ENCODE measurements around the gene NEU4. TPM values are rescaled to one million over a fixed set of nuclear protein-coding genes. Genes with fewer than 3 reads are reported as not detected.
"Not testable (repeated sequence)": the region's sequence is repeated elsewhere in the genome, so short reads cannot be mapped to it uniquely, and the experiment has no call there.

NEU4 gene
- polyA plus RNA-seq, 1 experiment = not detected

DNA sequence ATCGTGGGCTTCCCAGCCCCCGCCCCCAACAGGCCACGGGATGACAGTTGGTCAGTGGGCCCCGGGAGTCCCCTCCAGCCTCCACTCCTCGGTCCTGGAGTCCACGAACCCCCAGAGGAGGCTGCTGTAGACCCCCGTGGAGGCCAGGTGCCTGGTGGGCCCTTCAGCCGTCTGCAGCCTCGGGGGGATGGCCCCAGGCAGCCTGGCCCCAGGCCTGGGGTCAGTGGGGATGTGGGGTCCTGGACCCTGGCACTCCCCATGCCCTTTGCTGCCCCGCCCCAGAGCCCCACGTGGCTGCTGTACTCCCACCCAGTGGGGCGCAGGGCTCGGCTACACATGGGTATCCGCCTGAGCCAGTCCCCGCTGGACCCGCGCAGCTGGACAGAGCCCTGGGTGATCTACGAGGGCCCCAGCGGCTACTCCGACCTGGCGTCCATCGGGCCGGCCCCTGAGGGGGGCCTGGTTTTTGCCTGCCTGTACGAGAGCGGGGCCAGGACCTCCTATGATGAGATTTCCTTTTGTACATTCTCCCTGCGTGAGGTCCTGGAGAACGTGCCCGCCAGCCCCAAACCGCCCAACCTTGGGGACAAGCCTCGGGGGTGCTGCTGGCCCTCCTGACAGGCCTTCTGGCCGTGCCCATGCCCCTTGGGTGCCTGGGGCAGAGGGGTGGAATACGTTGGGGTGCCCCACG, 7.6 kb downstream of the NEU4 start:
- POLR2A ChIA-PET = no interaction called here
- no peaks in the 10 kb centered on the region; the same call in 1 of the 2 replicates for H3K27me3 ChIP-seq (ENCODE audit: control insufficient read depth, insufficient read depth, low read length)
- H3K4me3 ChIP-seq (ENCODE audit: low read depth, low read length) = no peak overlapping the region
- CTCF ChIA-PET = no interaction called here
- no peak for DNase-seq (ENCODE audit: low read depth)
- TF ChIP-seq, protein P1, sequence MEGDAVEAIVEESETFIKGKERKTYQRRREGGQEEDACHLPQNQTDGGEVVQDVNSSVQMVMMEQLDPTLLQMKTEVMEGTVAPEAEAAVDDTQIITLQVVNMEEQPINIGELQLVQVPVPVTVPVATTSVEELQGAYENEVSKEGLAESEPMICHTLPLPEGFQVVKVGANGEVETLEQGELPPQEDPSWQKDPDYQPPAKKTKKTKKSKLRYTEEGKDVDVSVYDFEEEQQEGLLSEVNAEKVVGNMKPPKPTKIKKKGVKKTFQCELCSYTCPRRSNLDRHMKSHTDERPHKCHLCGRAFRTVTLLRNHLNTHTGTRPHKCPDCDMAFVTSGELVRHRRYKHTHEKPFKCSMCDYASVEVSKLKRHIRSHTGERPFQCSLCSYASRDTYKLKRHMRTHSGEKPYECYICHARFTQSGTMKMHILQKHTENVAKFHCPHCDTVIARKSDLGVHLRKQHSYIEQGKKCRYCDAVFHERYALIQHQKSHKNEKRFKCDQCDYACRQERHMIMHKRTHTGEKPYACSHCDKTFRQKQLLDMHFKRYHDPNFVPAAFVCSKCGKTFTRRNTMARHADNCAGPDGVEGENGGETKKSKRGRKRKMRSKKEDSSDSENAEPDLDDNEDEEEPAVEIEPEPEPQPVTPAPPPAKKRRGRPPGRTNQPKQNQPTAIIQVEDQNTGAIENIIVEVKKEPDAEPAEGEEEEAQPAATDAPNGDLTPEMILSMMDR (IDR thresholded peaks at IDR 0.05; ENCODE audit: insufficient read depth, low read depth, low read length) = no peak
- H3K36me3 ChIP-seq (ENCODE audit: control insufficient read depth, insufficient read depth, low read length) = no peaks in the 10 kb centered on the region

DNA sequence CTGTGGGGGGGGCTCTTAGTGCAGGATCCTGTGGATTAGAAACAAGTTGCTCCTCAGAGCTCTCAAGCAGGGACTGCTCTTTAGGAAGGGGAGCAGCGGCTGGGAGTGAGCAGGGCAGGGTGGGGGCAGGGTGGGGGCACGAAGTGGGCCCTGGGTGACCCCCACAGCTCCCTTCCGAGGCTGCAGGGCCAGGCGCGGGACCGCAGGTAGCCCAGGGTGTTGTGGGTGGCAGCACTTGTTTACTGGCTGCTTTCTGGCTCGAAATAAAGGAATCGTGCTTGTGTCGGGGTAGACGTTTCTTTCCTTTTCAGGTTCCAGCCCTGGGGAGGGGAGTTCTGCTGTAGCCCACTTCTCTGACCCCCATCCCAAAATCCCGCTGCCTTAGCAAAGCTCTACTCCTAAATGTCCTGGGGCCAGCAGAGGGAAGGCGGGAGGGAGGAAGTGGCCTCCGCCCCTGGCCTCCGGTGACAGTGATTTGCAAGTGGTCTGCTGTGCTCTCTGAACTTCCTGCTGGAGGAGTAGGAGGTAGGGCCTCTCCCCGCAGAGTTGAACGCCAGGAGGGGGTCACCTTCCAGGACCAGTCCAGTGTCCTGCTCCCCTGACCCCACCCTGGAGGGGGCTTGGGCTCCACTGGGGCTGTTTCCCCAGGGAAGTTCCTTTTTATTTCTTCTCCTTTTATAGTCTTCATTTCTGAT, 8.3 kb downstream of the NEU4 start:
- ChIA-PET POLR2A (no interaction called here), CTCF (no interaction called here)
- Histone ChIP-seq H3K4me3 (ENCODE audit: low read depth, low read length) (no peak overlapping the region), H3K36me3 (ENCODE audit: control insufficient read depth, insufficient read depth, low read length) (no peaks in the 10 kb centered on the region), H3K27me3 (ENCODE audit: control insufficient read depth, insufficient read depth, low read length) (no peaks in the 10 kb centered on the region; the same call in 1 of the 2 replicates)
- DNase-seq (ENCODE audit: low read depth) = no peak
- TF ChIP-seq, protein P1 (IDR thresholded peaks at IDR 0.05; ENCODE audit: insufficient read depth, low read depth, low read length) = no peak

DNA sequence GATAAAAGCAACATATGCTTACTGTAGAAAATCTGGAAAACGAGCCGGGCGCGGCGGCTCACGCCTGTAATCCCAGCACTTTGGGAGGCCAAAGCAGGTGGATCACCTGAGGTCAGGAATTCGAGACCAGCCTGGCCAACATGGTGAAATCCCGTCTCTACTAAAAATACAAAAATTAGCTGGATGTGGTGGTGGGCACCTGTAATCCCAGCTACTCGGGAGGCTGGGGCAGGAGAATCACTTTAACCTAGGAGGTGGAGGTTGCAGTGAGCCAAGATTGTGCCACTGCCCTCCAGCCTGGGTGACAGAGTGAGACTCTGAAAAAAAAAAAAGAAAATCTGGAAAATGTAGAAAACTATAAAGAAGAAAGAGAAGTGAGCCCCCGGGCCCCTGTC, 8.8 kb downstream of the NEU4 start:
- H3K36me3 ChIP-seq (ENCODE audit: control insufficient read depth, insufficient read depth, low read length); H3K27me3 ChIP-seq (ENCODE audit: control insufficient read depth, insufficient read depth, low read length); DNase-seq (ENCODE audit: low read depth); POLR2A ChIA-PET; H3K4me3 ChIP-seq (ENCODE audit: low read depth, low read length); CTCF ChIA-PET: not testable (repeated sequence)

DNA sequence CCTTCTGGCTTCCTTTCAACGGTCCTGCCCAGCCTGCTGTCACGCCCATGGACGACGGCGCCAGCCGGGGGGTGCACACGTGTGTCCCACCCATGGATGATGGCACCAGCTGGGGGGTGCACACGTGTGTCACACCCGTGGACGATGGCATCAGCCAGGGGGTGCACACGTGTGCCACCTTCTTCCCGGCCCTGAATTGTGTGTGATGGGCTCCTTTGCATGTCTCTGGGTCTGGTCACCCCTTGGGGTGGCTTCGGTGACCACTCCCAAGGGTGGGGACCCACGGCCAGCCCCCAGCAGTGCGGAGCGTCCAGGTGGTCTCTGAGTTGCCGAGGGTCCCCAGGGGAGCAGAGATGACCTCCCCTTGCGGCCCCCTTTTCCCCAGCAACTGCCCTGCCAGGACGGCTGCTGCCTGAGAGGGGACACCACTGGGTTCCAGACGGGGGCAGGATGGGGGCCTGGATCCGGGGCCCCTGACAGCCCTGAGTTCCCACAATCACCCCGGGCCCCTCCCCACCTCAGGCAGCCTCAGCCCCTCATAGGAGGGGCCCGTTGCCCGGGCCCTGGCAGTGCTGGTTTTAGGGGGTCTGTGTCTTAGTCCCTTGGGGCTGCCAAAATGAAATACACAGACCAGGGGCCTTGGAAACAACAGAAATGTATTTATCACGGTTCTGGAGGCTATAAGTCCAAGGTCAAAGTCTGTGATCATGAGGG, 9.4 kb downstream of the NEU4 start:
- ChIA-PET POLR2A (no interaction called here), CTCF (no interaction called here)

DNA sequence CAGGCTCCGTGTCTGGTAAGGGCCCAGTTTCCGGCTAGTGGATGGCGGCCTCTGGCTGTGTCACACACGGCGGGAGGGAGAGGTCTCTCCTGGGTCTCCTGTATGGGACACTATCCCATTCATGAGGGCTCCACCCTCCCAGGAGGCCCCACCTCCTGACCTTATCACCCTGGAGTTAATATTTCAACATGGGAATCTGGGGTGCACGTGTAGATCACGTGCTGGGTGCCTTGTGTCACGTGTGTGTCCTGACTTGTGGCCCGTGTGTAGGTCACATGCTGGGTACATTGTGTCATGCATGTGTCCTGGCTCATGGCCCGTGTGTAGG, 9.9 kb downstream of the NEU4 start:
- CTCF ChIA-PET = no interaction called here
- Histone ChIP-seq H3K27me3 (ENCODE audit: control insufficient read depth, insufficient read depth, low read length) (no peaks in the 10 kb centered on the region; the same call in 1 of the 2 replicates), H3K4me3 (ENCODE audit: low read depth, low read length) (no peak overlapping the region), H3K36me3 (ENCODE audit: control insufficient read depth, insufficient read depth, low read length) (no peaks in the 10 kb centered on the region)
- POLR2A ChIA-PET = no interaction called here
- DNase-seq (ENCODE audit: low read depth) = no peak
- TF ChIP-seq, protein P1 (IDR thresholded peaks at IDR 0.05; ENCODE audit: insufficient read depth, low read depth, low read length) = no peak

More for the DNA sequence above, 9.4 kb downstream of the NEU4 start:
- Histone ChIP-seq H3K4me3 (ENCODE audit: low read depth, low read length) (no peak overlapping the region), H3K27me3 (ENCODE audit: control insufficient read depth, insufficient read depth, low read length) (no peaks in the 10 kb centered on the region; the same call in 1 of the 2 replicates), H3K36me3 (ENCODE audit: control insufficient read depth, insufficient read depth, low read length) (no peaks in the 10 kb centered on the region)
- TF ChIP-seq, protein P1 (IDR thresholded peaks at IDR 0.05; ENCODE audit: insufficient read depth, low read depth, low read length) = no peak
- no peak for DNase-seq (ENCODE audit: low read depth)

DNA sequence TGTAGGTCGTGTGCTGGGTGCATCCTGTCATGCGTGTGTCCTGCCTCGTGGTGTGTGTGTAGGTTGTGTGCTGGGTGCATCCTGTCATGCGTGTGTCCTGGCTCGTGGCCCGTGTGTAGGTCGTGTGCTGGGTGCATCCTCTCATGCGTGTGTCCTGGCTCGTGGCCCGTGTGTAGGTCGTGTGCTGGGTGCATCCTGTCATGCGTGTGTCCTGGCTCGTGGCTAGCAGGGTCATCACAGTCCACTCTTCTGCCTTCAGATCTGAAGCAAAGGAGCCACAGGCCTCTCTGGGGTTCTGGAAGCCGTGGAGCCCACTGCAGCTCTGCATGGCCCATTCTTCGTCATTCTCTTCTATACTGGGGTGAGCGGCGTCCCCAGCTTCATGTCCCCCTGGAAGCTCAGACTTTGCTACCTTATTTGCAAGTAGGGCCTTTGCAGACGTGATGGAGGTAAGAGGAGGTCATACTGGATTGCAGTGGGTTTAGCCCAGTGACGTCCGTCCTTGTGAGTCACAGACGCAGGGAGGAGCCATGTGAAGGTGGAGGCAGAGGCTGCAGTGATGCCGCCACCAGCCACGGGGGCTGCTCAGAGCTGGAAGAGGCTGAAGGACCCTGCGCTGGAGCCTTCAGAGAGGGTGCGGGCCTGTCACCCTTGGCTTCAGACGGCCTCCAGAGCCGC, 11.1 kb downstream of the NEU4 start:
- DNase-seq (ENCODE audit: low read depth); H3K36me3 ChIP-seq (ENCODE audit: control insufficient read depth, insufficient read depth, low read length); H3K27me3 ChIP-seq (ENCODE audit: control insufficient read depth, insufficient read depth, low read length); POLR2A ChIA-PET; H3K4me3 ChIP-seq (ENCODE audit: low read depth, low read length); CTCF ChIA-PET: not testable (repeated sequence)
